ENCODE measurements around the gene UNC119B. TPM values are rescaled to one million over a fixed set of nuclear protein-coding genes. Genes with fewer than 3 reads are reported as not detected.

The UNC119B gene
- total and polyA plus RNA-seq, 2 experiments from 2014 or later, result 10.9 to 26.0 TPM

DNA sequence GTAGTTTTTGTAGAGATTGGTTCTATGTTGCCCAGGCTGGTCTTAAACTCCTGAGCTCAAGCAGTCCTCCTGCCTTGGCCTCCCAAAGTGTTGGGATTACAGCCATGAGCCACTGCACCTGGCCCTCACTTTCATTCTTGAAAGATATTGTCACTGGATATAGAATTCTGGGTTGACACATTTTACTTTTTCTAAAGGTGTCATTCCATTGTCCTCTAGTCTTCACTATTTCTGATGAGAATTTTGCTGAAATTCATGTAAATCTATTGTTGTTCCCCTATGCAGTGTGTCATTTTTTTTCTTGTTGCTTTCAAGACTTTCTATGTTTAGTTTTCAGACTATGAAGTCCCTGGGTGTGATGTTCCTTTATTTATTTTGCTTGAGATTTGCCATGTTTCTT, 44.5 kb downstream of the UNC119B start:
- TF ChIP-seq EZH2 (IDR thresholded peaks at IDR 0.05; ENCODE audit: borderline replicate concordance), result no peak
- TF ChIP-seq, protein P1, sequence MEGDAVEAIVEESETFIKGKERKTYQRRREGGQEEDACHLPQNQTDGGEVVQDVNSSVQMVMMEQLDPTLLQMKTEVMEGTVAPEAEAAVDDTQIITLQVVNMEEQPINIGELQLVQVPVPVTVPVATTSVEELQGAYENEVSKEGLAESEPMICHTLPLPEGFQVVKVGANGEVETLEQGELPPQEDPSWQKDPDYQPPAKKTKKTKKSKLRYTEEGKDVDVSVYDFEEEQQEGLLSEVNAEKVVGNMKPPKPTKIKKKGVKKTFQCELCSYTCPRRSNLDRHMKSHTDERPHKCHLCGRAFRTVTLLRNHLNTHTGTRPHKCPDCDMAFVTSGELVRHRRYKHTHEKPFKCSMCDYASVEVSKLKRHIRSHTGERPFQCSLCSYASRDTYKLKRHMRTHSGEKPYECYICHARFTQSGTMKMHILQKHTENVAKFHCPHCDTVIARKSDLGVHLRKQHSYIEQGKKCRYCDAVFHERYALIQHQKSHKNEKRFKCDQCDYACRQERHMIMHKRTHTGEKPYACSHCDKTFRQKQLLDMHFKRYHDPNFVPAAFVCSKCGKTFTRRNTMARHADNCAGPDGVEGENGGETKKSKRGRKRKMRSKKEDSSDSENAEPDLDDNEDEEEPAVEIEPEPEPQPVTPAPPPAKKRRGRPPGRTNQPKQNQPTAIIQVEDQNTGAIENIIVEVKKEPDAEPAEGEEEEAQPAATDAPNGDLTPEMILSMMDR (IDR thresholded peaks at IDR 0.05; ENCODE audit: poor library complexity), result no peak
- no peak for TF ChIP-seq EZH2phosphoT487 (IDR thresholded peaks at IDR 0.05; ENCODE audit: low read depth, severe bottlenecking, unreplicated experiment)
- H4K20me1 ChIP-seq (ENCODE audit: insufficient read depth, poor library complexity, severe bottlenecking), result no peaks in the 10 kb centered on the region
- peaks cover 10% of the 10 kb centered on the region for H3K9me3 ChIP-seq (ENCODE audit: low read depth)
- H3K27me3 ChIP-seq, result no peaks in the 10 kb centered on the region
- no peak overlapping the region for H3K4me2 ChIP-seq
- H3K4me3 ChIP-seq, result no peak overlapping the region
- no peaks in the 10 kb centered on the region for H3K9me2 ChIP-seq (replicated peaks; ENCODE audit: insufficient read depth)
- no peak overlapping the region for H3K27ac ChIP-seq
- H3K4me1 ChIP-seq (ENCODE audit: insufficient read depth), result peaks cover 3% of the 10 kb centered on the region
- no peaks in the 10 kb centered on the region for H3K36me3 ChIP-seq (replicated peaks; ENCODE audit: insufficient read depth, low read depth)
- no peak for DNase-seq (ENCODE audit: low spot score)
- no peaks in the 10 kb centered on the region for H3K79me2 ChIP-seq
- H2AFZ ChIP-seq, result no peak overlapping the region

GRCh38 chr12:120755269-120755668, 45.0 kb downstream of the UNC119B start:
- Histone ChIP-seq H3K4me2 (no peak overlapping the region), H3K79me2 (no peaks in the 10 kb centered on the region), H3K4me3 (no peak overlapping the region), H3K9me2 (replicated peaks; ENCODE audit: insufficient read depth) (no peaks in the 10 kb centered on the region), H3K4me1 (ENCODE audit: insufficient read depth) (peaks cover 3% of the 10 kb centered on the region), H2AFZ (no peak overlapping the region), H3K9me3 (ENCODE audit: low read depth) (peaks cover 10% of the 10 kb centered on the region), H3K36me3 (replicated peaks; ENCODE audit: insufficient read depth, low read depth) (no peaks in the 10 kb centered on the region), H3K27me3 (no peaks in the 10 kb centered on the region), H3K27ac (no peak overlapping the region), H4K20me1 (ENCODE audit: insufficient read depth, poor library complexity, severe bottlenecking) (no peaks in the 10 kb centered on the region)
- no peak for TF ChIP-seq EZH2 (IDR thresholded peaks at IDR 0.05; ENCODE audit: borderline replicate concordance)
- TF ChIP-seq, protein P1 (IDR thresholded peaks at IDR 0.05; ENCODE audit: poor library complexity), result no peak
- no peak for TF ChIP-seq EZH2phosphoT487 (IDR thresholded peaks at IDR 0.05; ENCODE audit: low read depth, severe bottlenecking, unreplicated experiment)
- DNase-seq (ENCODE audit: low spot score), result no peak

DNA sequence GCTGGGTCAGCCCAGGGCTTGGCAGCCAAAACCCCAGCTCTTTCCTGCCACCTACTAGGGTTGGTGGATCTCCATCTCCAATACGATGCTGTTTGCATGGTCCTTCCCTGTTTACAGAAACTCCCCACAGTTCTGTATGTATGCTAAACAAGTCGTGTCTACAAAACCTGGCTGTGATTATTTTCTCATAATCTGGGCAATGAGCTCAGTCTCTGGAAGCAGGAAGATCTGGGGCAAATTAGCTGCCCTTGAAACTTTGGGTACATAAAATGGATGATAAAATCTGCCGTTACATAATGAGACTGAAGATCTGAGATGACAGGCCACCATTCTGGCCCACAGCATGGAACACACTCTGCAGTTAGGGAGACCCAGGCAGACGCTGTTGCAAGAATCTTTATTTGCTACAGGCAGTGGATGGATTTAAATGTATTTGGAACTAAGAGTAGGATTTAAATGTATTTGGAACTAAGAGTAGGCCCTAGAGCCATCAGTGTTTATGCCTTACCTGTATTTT, 47.0 kb downstream of the UNC119B start:
- H3K9me2 ChIP-seq (replicated peaks; ENCODE audit: insufficient read depth), result no peaks in the 10 kb centered on the region

More for the DNA sequence above, 47.0 kb downstream of the UNC119B start:
- H3K4me2 ChIP-seq, result no peak overlapping the region
- no peak overlapping the region for H3K4me3 ChIP-seq
- no peak for TF ChIP-seq EZH2 (IDR thresholded peaks at IDR 0.05; ENCODE audit: borderline replicate concordance)
- no peak for TF ChIP-seq EZH2phosphoT487 (IDR thresholded peaks at IDR 0.05; ENCODE audit: low read depth, severe bottlenecking, unreplicated experiment)
- TF ChIP-seq, protein P1 (IDR thresholded peaks at IDR 0.05; ENCODE audit: poor library complexity), result no peak
- H2AFZ ChIP-seq, result no peak overlapping the region
- H3K79me2 ChIP-seq, result no peaks in the 10 kb centered on the region
- H3K4me1 ChIP-seq (ENCODE audit: insufficient read depth), result peaks cover 10% of the 10 kb centered on the region
- H3K36me3 ChIP-seq (replicated peaks; ENCODE audit: insufficient read depth, low read depth), result no peaks in the 10 kb centered on the region
- peaks cover 10% of the 10 kb centered on the region for H3K9me3 ChIP-seq (ENCODE audit: low read depth)
- no peak overlapping the region for H3K27ac ChIP-seq
- 74% methylated on average over 4 of the region's 4 CpGs for WGBS (ENCODE audit: low lambda C conversion rate, missing lambda C conversion rate)
- no peaks in the 10 kb centered on the region for H3K27me3 ChIP-seq
- no peak for DNase-seq (ENCODE audit: low spot score)
- H4K20me1 ChIP-seq (ENCODE audit: insufficient read depth, poor library complexity, severe bottlenecking), result no peaks in the 10 kb centered on the region
